Caco-2 (cell line): ENCODE data around the gene RFC3. TPM values are rescaled to one million over a fixed set of nuclear protein-coding genes. Genes with fewer than 3 reads are reported as not detected.

Experiments used
- BruUV-seq: library from RNA; stranded (reverse); fragments of 400-500 nt; replicated peaks from 2 replicates; lab custom pipeline; 2021; lab: Mats Ljungman, UMichigan
- CTCF ChIA-PET: fragments of 300-600 bp; sonication (Branson Sonifier 250); formaldehyde crosslinking; loops from one replicate; lab custom pipeline; 2022; ENCODE audit warnings: antibody characterized with exemption; lab: Charles Lee
- POLR2A ChIA-PET: fragments of 300-600 bp; sonication (Branson Sonifier 250); formaldehyde crosslinking; loops from one replicate; lab custom pipeline; 2022; ENCODE audit warnings: antibody characterized with exemption; lab: Charles Lee
- DNase-seq, 2 experiments: peaks; one replicate each; pipeline versions ENCODE4 v3.0.0 to v3.0.0-alpha.2; 2020 to 2022
- H3K27me3 ChIP-seq: replicated peaks from 2 replicates; pipeline ENCODE4 v1.6.0; 2011; ENCODE audit warnings: low read length; ENCODE audit not compliant: control insufficient read depth, insufficient read depth
- H3K36me3 ChIP-seq: 2 replicates; pipeline ENCODE4 v1.5.1; 2011; ENCODE audit warnings: low read length; ENCODE audit not compliant: control insufficient read depth, insufficient read depth
- H3K4me1 ChIP-seq: fragments of 250-450 bp; sonication (Bioruptor Pico); 2 replicates; pipeline ENCODE4 v1.5.1; 2020; ENCODE audit warnings: mild to moderate bottlenecking
- H3K4me3 ChIP-seq: 2 replicates; pipeline ENCODE4 v1.5.1; 2011; ENCODE audit warnings: low read depth, mild to moderate bottlenecking, control low read depth, low read length
- H3K9me3 ChIP-seq: fragments of 250-450 bp; sonication (Bioruptor Pico); 2 replicates; pipeline ENCODE4 v1.5.1; 2020; ENCODE audit warnings: mild to moderate bottlenecking, moderate library complexity
- H3K27ac Mint-ChIP-seq: one replicate; pipeline ENCODE4 v1.8.0; 2022; ENCODE audit warnings: mixed read lengths; ENCODE audit not compliant: unreplicated experiment
- H3K27me3 Mint-ChIP-seq: one replicate; pipeline ENCODE4 v1.8.0; 2022; ENCODE audit warnings: mixed read lengths; ENCODE audit not compliant: insufficient read depth, unreplicated experiment
- H3K36me3 Mint-ChIP-seq: one replicate; pipeline ENCODE4 v1.8.0; 2022; ENCODE audit warnings: mild to moderate bottlenecking, mixed read lengths; ENCODE audit not compliant: insufficient read depth, unreplicated experiment
- H3K4me1 Mint-ChIP-seq: one replicate; pipeline ENCODE4 v1.8.0; 2022; ENCODE audit warnings: low read depth, mixed read lengths; ENCODE audit not compliant: unreplicated experiment
- H3K4me3 Mint-ChIP-seq: one replicate; pipeline ENCODE4 v1.8.0; 2022; ENCODE audit warnings: mild to moderate bottlenecking, moderate library complexity, mixed read lengths; ENCODE audit not compliant: unreplicated experiment
- H3K9me3 Mint-ChIP-seq: one replicate; pipeline ENCODE4 v1.8.0; 2022; ENCODE audit warnings: mixed read lengths; ENCODE audit not compliant: unreplicated experiment
- intact Hi-C: fragments of 100-400 bp; cut with micrococcal nuclease; formaldehyde crosslinking; loops from one replicate; pipeline ENCODE4 v1.10.0; 2022; ENCODE audit not compliant: unreplicated experiment
- total RNA-seq: library from RNA; stranded (reverse); gene quantifications from 2 replicates; pipeline ENCODE4 v1.2.3, GENCODE V29; 2022
- TF ChIP-seq, protein P1 (sequence below), 2 experiments: fragments of 200-600 bp in 1 of 2; IDR thresholded peaks; 1 replicate in 1 of 2; 2 replicates in 1 of 2; pipeline versions ENCODE4 v1.5.1 to v1.8.0; 2011 to 2022; ENCODE audit warnings: antibody characterized with exemption in 1 of 2, control low read depth in 1 of 2, inconsistent platforms in 1 of 2, low read depth in 1 of 2, low read length in 1 of 2, mild to moderate bottlenecking in 1 of 2, moderate library complexity in 1 of 2; ENCODE audit not compliant: insufficient read depth in 1 of 2, severe bottlenecking in 1 of 2, unreplicated experiment in 1 of 2

Gene RFC3
- total RNA-seq, 1 experiment from 2014 or later = 50.2 TPM

DNA sequence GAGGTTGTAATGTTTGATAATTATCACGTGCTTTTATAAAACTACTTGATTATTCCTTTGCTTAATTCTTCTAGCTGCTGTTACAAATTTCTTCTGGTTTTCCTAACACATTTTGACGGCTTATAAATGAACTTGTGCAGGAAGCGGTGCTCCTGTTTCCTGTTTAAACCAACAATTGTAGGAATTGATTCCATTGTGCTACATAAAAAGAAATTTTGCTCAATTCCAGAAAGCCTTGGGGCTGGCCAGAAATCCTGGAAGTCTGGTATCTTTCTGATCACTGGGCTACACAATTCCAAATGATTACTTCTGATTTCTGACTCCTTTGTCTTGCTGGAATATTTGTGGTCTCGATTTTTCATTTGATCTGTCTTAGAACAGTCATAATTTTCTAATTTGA lies 14.9 kb downstream of the RFC3 start:
- Histone ChIP-seq H3K4me1 (no peaks in the 10 kb centered on the region), H3K4me3 (no peak overlapping the region), H3K27me3 (no peaks in the 10 kb centered on the region), H3K36me3 (no peaks in the 10 kb centered on the region), H3K9me3 (no peaks in the 10 kb centered on the region)
- BruUV-seq = no TSS peak
- ChIA-PET CTCF (no interaction called here), POLR2A (no interaction called here)
- no peaks in the 10 kb centered on the region for H3K4me1 Mint-ChIP-seq
- H3K27me3 Mint-ChIP-seq = no peaks in the 10 kb centered on the region
- H3K27ac Mint-ChIP-seq = no peak overlapping the region
- H3K36me3 Mint-ChIP-seq = peaks cover 51% of the 10 kb centered on the region
- TF ChIP-seq, protein P1, sequence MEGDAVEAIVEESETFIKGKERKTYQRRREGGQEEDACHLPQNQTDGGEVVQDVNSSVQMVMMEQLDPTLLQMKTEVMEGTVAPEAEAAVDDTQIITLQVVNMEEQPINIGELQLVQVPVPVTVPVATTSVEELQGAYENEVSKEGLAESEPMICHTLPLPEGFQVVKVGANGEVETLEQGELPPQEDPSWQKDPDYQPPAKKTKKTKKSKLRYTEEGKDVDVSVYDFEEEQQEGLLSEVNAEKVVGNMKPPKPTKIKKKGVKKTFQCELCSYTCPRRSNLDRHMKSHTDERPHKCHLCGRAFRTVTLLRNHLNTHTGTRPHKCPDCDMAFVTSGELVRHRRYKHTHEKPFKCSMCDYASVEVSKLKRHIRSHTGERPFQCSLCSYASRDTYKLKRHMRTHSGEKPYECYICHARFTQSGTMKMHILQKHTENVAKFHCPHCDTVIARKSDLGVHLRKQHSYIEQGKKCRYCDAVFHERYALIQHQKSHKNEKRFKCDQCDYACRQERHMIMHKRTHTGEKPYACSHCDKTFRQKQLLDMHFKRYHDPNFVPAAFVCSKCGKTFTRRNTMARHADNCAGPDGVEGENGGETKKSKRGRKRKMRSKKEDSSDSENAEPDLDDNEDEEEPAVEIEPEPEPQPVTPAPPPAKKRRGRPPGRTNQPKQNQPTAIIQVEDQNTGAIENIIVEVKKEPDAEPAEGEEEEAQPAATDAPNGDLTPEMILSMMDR (IDR thresholded peaks at IDR 0.05; ENCODE audit: insufficient read depth in 1 of 2, low read depth in 1 of 2, low read length in 1 of 2, severe bottlenecking in 1 of 2, unreplicated experiment in 1 of 2) = no peak
- no peak overlapping the region for H3K4me3 Mint-ChIP-seq
- H3K9me3 Mint-ChIP-seq = no peaks in the 10 kb centered on the region
- DNase-seq = no peak
- intact Hi-C loops = no loop called here

DNA sequence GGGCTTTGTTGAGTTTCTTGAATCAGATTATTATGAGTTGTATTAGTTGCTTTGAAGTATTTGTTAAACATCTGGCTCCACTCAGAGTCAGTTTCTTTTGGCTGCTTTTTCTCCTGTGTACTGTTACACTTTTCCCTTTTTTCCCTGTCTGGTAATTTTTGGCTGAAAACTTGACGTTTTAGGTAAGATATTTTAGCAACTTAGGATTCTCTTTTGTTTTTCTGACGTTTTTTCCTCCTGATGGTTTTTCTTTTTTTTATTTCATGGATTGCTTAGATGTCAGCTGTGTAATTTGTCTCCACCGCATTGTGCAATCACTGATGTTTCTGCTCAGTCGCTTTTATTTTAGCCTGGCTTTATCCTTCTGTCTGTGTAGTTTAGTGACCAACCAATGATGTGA lies 20.7 kb downstream of the RFC3 start:
- H3K9me3 Mint-ChIP-seq = peaks cover 8% of the 10 kb centered on the region
- H3K27ac Mint-ChIP-seq = no peak overlapping the region
- Histone ChIP-seq H3K36me3 (peaks cover 2% of the 10 kb centered on the region; the same call in 1 of the 2 replicates), H3K27me3 (no peaks in the 10 kb centered on the region), H3K4me3 (no peak overlapping the region), H3K4me1 (no peaks in the 10 kb centered on the region), H3K9me3 (no peaks in the 10 kb centered on the region)
- no peak overlapping the region for H3K4me3 Mint-ChIP-seq
- H3K27me3 Mint-ChIP-seq = no peaks in the 10 kb centered on the region
- ChIA-PET POLR2A (no interaction called here), CTCF (no interaction called here)
- peaks cover 6% of the 10 kb centered on the region for H3K4me1 Mint-ChIP-seq
- H3K36me3 Mint-ChIP-seq = peaks cover 48% of the 10 kb centered on the region
- TF ChIP-seq, protein P1 (IDR thresholded peaks at IDR 0.05; ENCODE audit: insufficient read depth in 1 of 2, low read depth in 1 of 2, low read length in 1 of 2, severe bottlenecking in 1 of 2, unreplicated experiment in 1 of 2) = no peak
- no peak for DNase-seq
- BruUV-seq = no TSS peak
- intact Hi-C loops = no loop called here

DNA sequence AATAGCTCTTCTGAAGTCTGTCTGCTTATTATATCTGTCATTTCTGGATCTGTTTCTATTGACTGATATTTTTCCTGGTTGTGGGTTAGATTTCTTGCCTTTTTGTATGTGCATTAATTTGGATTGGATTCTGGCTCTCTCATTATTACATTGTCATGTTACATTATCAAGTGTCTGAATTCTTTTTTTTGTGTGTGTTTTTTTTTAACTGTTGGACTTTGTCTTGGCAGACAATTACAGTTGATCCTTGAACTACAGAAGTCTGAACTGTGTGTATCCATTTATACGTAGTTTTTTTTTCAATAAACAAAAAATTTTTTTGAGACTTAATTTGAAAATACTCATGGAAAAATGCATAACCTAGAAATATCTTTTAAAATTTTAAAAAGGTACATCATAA lies 22.5 kb downstream of the RFC3 start:
- intact Hi-C loops = no loop called here
- no peaks in the 10 kb centered on the region for H3K9me3 ChIP-seq
- H3K4me3 Mint-ChIP-seq = no peak overlapping the region
- TF ChIP-seq, protein P1 (IDR thresholded peaks at IDR 0.05; ENCODE audit: insufficient read depth in 1 of 2, low read depth in 1 of 2, low read length in 1 of 2, severe bottlenecking in 1 of 2, unreplicated experiment in 1 of 2) = no peak
- ChIA-PET CTCF (no interaction called here), POLR2A (interaction anchor here (0.5 kb wide), 1 partner anchor 1970 kb away, joined by 3 read pairs; no protein-coding TSS in a partner anchor)
- H3K27me3 ChIP-seq = no peaks in the 10 kb centered on the region
- DNase-seq = no peak
- H3K4me1 ChIP-seq = peaks cover 9% of the 10 kb centered on the region
- peaks cover 2% of the 10 kb centered on the region; the same call in 1 of the 2 replicates for H3K36me3 ChIP-seq
- peaks cover 12% of the 10 kb centered on the region for H3K4me1 Mint-ChIP-seq
- no peak overlapping the region for H3K27ac Mint-ChIP-seq
- H3K36me3 Mint-ChIP-seq = peaks cover 41% of the 10 kb centered on the region
- H3K4me3 ChIP-seq = no peak overlapping the region
- peaks cover 8% of the 10 kb centered on the region for H3K9me3 Mint-ChIP-seq
- no peaks in the 10 kb centered on the region for H3K27me3 Mint-ChIP-seq
- no TSS peak for BruUV-seq
